Coronary artery (tissue), 2 donors: Measurements from ENCODE around the gene STRA8.

Source experiments
- DNase-seq: peaks from one replicate; pipeline ENCODE4 v3.0.0-alpha.2; 2017; ENCODE audit warnings: low spot score
- H3K27ac ChIP-seq, 2 donors: fragments of 200-600 bp; sonication (generic); one replicate each; pipeline ENCODE4 v1.5.1; 2016 to 2019
- H3K4me3 ChIP-seq: fragments of 200-600 bp; sonication (generic); 2 replicates; pipeline ENCODE4 v1.5.1; 2016; ENCODE audit warnings: mild to moderate bottlenecking, moderate library complexity
- TF ChIP-seq, protein P1 (sequence below): fragments of 200-600 bp; sonication (generic); IDR thresholded peaks from one replicate; pipeline ENCODE4 v1.5.1; 2019; ENCODE audit warnings: antibody characterized with exemption

STRA8 gene

DNA sequence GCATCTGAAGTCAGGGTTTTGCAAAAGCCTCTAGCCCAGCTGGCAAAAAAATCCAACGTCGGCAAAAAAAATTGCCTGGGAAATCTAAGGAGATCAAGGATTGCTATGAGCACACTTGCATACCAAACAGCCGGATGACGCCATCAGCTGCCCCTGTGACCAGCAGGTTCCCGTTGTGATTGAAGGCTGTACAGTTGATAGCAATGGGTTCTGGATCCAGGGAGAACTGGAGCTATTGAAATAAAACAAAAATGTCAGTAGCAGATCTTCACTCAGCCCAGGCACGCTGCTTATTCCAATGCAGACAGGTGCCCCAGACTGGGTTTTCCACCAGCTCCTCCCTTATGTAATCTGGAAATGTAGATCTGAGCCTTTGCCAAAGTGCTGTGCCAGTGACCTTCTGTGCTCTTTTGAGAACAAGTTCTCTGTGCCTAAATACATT, 44.4 kb upstream of the STRA8 start:
- Histone ChIP-seq H3K27ac (no peak overlapping the region), H3K4me3 (no peak overlapping the region)
- TF ChIP-seq, protein P1, sequence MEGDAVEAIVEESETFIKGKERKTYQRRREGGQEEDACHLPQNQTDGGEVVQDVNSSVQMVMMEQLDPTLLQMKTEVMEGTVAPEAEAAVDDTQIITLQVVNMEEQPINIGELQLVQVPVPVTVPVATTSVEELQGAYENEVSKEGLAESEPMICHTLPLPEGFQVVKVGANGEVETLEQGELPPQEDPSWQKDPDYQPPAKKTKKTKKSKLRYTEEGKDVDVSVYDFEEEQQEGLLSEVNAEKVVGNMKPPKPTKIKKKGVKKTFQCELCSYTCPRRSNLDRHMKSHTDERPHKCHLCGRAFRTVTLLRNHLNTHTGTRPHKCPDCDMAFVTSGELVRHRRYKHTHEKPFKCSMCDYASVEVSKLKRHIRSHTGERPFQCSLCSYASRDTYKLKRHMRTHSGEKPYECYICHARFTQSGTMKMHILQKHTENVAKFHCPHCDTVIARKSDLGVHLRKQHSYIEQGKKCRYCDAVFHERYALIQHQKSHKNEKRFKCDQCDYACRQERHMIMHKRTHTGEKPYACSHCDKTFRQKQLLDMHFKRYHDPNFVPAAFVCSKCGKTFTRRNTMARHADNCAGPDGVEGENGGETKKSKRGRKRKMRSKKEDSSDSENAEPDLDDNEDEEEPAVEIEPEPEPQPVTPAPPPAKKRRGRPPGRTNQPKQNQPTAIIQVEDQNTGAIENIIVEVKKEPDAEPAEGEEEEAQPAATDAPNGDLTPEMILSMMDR: no peak
- peak; percentile 16 for DNase-seq

DNA sequence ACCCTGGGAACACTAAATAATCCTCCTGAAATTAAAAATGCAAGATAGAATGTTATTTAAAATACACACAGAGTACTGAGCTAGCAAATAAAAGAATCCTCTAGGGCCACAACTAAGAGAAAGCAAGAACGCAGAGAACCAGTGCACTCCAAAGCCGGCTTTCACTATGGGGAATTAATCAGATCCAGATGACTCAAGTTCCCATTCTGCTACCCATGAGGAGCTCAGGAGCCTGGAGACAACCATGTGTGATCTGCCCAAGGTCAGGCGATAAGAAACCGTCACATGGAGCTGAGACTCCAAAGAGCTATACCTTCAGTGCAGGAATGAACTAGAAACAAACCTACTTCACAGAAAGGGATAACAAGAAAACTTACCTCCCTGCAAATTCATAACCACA, 43.7 kb upstream of the STRA8 start:
- no peak for DNase-seq
- TF ChIP-seq, protein P1: no peak
- Histone ChIP-seq H3K27ac (no peak overlapping the region), H3K4me3 (no peak overlapping the region)

DNA sequence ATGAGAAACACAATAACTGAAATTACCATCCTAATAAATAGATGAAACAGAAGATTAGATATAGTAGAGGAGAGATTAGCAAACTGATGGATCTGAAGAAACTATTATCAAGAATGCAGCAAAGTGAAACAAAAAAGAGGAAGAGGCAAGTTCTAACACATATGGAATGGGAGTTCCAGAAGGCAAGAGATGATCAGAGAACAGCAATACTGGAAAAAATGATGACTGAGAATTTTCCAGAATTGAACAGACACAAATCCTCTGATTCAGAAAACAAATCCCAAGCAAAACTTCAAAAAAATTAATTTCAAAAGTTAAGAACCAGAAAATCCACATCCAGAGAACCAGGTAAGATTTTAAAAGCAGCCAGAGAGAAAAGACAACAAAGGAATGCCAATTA, 42.9 kb upstream of the STRA8 start:
- TF ChIP-seq, protein P1: no peak
- no peak for DNase-seq
- no peak overlapping the region for H3K27ac ChIP-seq

DNA sequence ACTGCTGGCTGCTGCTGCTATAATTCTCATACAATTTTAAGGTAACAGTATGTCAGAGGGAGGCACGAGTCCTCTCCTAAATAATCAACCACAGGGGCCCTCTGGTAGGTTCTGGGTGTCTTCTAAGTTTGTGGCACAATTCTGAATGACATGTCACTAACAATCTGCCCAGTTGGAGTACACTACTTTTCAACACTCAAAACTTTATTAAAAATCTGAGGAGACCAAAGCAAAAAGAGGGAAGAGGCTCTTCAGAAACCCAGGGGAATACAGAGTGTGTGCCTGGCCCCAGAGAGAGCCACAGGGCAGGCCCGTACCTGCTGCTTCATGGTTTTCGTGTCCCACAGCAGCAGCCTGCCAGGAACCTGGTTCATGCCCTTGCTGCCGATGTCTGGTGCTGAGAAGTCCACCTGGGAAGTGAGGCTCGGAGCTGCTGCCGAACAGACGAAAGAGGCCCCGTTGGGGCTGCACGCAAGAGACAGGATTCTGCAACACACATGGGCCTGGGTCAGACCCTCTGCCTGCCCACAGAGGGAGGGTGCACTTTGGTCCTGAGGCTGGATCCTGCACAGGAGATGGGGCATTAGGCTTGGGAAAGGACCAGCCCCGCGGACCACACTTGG, 40.6 kb upstream of the STRA8 start:
- no peak overlapping the region for H3K4me3 ChIP-seq
- TF ChIP-seq, protein P1: no peak
- no peak overlapping the region for H3K27ac ChIP-seq
- no peak for DNase-seq

More for the DNA sequence above, 42.9 kb upstream of the STRA8 start:
- no peak overlapping the region for H3K4me3 ChIP-seq

DNA sequence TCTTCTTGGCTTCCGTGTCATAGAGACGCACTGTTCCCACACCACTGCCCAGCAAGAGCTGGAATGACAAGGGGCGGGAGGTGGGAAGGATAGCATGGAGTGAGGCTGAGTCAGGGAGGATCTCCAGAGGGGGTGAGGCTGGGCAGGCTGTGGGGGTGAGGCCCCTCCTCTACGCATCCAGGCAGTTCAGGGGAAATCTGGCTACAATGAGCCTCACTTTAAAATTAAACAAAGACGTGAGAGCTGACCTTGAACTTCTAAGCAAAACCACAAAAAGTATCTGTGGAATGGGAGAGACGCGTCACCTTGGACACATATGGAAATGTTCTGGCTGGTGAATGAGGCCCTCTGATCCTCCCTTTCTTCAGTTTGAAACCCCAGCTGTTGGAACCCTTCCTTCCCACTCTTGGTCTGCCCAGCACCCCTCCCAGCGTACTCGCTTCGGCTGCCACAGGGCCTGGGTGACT, 40.0 kb upstream of the STRA8 start:
- Histone ChIP-seq H3K4me3 (no peak overlapping the region), H3K27ac (no peak overlapping the region)
- no peak for DNase-seq
- TF ChIP-seq, protein P1: no peak

DNA sequence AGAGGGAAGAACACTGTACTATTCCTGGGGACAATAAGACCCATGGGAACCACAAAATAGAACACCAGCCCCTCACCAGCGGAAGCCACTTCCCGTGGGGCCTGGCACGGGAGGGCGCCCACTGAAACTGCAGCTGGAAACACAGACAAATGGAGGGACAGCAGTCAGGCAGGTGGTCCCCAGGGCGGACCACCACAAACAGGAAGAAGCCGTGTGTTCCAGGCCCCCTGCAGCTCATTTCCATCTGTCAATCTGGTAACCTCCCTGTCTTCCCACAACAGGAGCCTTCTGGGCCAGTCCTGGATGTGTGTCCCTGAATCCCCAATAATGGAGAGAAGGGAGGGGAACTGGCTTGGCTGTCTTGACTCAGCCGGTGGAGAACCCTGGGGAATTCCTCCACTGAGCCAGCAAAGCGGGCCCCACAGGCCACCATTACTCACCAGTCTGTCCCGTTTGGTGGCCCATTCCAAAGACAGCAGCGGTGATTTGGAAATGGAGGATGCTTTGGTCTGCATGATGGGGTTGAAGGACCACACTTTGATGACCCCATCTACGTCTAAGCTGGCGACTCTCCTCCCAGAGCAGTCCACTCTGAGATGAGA, 39.0 kb upstream of the STRA8 start:
- Histone ChIP-seq H3K4me3 (no peak overlapping the region), H3K27ac (no peak overlapping the region)
- DNase-seq: no peak
- TF ChIP-seq, protein P1: no peak

DNA sequence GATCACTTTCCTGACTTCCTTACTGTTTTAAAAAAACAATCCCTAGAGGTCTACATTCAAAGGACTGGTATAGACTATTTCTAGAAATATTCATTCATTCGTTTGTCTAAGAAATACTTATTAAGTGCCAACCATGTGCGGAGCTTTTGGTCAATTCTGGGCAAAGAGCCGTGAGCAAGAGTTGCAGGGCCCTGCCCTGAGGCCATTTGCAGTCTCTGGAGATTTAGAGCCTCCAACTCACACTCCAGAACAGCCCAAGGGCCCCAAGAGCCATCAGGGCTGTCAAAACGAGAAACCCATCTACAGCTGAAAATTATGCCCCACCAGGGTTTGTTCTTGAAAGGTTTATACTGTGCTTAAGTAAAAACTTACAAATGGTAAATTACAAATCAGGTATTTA, 38.5 kb upstream of the STRA8 start:
- Histone ChIP-seq H3K27ac (no peak overlapping the region), H3K4me3 (no peak overlapping the region)
- TF ChIP-seq, protein P1: no peak
- DNase-seq: no peak
